HepG2 (cell line): ENCODE data around the gene GUCY1B1. TPM values are rescaled to one million over a fixed set of nuclear protein-coding genes. Genes with fewer than 3 reads are reported as not detected.

Source experiments
- KMT2A ChIP-seq: sonication (generic); formaldehyde crosslinking; IDR thresholded peaks from 2 replicates; pipeline ENCODE4 v1.4.0; 2020; ENCODE audit warnings: missing genetic modification reagents
- ZNF570 ChIP-seq: sonication (generic); formaldehyde crosslinking; IDR thresholded peaks from 2 replicates; pipeline ENCODE4 v1.4.0; 2020; ENCODE audit warnings: mild to moderate bottlenecking, missing genetic modification reagents, borderline replicate concordance
- polyA plus RNA-seq, 8 experiments: library from polyadenylated mRNA; depleted of rRNA in 3 of 8; stranded (reverse) in 7 of 8; unstranded in 1 of 8; fragments of >200 nt; fragmentation: Illumina TruSeq in 4 of 8; extraction: Trizol in 4 of 8; gene quantifications; 2 replicates each; pipeline versions ENCODE4 v1.2.1 to v1.2.3, GENCODE V29; 2011 to 2016; ENCODE audit warnings: low read depth in 4 of 8, missing spikeins in 1 of 8, mixed read lengths in 1 of 8; ENCODE audit not compliant: insufficient read depth in 1 of 8
- total RNA-seq, 5 experiments: library from RNA; depleted of rRNA; stranded (reverse); fragments of >200 nt; fragmentation: Illumina TruSeq; extraction: Trizol; gene quantifications; 2 replicates each; pipeline ENCODE4 v1.2.3, GENCODE V29; 2016; ENCODE audit warnings: low read depth in 1 of 5
- TF ChIP-seq, protein P1 (sequence below): IDR thresholded peaks from 2 replicates; pipeline ENCODE4 v1.6.1; 2016; ENCODE audit warnings: low read depth, missing genetic modification reagents, missing compliant biosample characterization
- TF ChIP-seq, protein P2 (sequence below): sonication (generic); formaldehyde crosslinking; IDR thresholded peaks from 2 replicates; pipeline ENCODE4 v1.8.0; 2022; ENCODE audit warnings: low read depth, missing genetic modification reagents
- TF ChIP-seq, protein P3 (sequence below): sonication (generic); IDR thresholded peaks from 2 replicates; pipeline ENCODE4 v1.6.1; 2016; ENCODE audit warnings: low read depth, borderline replicate concordance

The GUCY1B1 gene
- total and polyA plus RNA-seq, 2 of the 13 experiments (the other 11 are each of a cell fraction or from before 2014, with no cell fraction given), result not detected

DNA sequence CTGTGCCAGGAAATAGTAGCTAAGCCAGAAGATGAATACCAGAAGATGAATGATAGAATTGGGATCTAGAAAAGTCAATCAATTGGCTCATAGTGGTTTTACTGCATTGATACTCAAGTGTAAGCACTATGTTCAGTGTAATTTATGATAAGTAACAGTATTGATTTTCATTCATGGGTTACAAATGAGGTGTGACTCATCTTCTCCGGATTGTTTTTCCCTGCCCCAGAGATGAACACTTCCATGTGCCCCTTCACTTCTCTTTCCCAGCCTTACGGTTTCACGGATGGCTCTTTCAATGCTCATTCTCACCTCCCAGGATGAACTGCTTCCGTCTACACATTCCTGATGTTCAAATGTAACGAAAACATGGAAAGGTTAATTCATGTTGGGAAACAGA is 9.8 kb upstream of the GUCY1B1 start (continued):
- TF ChIP-seq, protein P1, sequence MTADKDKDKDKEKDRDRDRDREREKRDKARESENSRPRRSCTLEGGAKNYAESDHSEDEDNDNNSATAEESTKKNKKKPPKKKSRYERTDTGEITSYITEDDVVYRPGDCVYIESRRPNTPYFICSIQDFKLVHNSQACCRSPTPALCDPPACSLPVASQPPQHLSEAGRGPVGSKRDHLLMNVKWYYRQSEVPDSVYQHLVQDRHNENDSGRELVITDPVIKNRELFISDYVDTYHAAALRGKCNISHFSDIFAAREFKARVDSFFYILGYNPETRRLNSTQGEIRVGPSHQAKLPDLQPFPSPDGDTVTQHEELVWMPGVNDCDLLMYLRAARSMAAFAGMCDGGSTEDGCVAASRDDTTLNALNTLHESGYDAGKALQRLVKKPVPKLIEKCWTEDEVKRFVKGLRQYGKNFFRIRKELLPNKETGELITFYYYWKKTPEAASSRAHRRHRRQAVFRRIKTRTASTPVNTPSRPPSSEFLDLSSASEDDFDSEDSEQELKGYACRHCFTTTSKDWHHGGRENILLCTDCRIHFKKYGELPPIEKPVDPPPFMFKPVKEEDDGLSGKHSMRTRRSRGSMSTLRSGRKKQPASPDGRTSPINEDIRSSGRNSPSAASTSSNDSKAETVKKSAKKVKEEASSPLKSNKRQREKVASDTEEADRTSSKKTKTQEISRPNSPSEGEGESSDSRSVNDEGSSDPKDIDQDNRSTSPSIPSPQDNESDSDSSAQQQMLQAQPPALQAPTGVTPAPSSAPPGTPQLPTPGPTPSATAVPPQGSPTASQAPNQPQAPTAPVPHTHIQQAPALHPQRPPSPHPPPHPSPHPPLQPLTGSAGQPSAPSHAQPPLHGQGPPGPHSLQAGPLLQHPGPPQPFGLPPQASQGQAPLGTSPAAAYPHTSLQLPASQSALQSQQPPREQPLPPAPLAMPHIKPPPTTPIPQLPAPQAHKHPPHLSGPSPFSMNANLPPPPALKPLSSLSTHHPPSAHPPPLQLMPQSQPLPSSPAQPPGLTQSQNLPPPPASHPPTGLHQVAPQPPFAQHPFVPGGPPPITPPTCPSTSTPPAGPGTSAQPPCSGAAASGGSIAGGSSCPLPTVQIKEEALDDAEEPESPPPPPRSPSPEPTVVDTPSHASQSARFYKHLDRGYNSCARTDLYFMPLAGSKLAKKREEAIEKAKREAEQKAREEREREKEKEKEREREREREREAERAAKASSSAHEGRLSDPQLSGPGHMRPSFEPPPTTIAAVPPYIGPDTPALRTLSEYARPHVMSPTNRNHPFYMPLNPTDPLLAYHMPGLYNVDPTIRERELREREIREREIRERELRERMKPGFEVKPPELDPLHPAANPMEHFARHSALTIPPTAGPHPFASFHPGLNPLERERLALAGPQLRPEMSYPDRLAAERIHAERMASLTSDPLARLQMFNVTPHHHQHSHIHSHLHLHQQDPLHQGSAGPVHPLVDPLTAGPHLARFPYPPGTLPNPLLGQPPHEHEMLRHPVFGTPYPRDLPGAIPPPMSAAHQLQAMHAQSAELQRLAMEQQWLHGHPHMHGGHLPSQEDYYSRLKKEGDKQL (CRISPR knock-in tag), result no peak
- TF ChIP-seq ZNF570 (CRISPR knock-in tag), result no peak
- TF ChIP-seq, protein P2, sequence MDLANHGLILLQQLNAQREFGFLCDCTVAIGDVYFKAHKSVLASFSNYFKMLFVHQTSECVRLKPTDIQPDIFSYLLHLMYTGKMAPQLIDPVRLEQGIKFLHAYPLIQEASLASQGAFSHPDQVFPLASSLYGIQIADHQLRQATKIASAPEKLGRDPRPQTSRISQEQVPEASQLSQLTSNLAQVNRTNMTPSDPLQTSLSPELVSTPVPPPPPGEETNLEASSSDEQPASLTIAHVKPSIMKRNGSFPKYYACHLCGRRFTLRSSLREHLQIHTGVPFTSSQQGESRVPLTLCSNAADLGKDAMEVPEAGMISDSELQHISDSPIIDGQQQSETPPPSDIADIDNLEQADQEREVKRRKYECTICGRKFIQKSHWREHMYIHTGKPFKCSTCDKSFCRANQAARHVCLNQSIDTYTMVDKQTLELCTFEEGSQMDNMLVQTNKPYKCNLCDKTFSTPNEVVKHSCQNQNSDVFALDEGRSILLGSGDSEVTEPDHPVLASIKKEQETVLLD (CRISPR knock-in tag), result no peak
- TF ChIP-seq KMT2A (CRISPR knock-in tag), result no peak
- TF ChIP-seq, protein P3, sequence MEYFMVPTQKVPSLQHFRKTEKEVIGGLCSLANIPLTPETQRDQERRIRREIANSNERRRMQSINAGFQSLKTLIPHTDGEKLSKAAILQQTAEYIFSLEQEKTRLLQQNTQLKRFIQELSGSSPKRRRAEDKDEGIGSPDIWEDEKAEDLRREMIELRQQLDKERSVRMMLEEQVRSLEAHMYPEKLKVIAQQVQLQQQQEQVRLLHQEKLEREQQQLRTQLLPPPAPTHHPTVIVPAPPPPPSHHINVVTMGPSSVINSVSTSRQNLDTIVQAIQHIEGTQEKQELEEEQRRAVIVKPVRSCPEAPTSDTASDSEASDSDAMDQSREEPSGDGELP, result no peak
- TF ChIP-seq, all 625 proteins: peak for 0
